HUES48 (cell line): ENCODE data around the gene ZBTB7B.
"Not testable (repeated sequence)": the region's sequence is repeated elsewhere in the genome, so short reads cannot be mapped to it uniquely, and the experiment has no call there.

Source experiments
- H3K27ac ChIP-seq: one replicate; pipeline ENCODE4 v1.7.0; 2013; ENCODE audit warnings: low read depth, low read length, inconsistent platforms
- H3K27me3 ChIP-seq: 2 replicates; pipeline ENCODE4 v1.6.1; 2013; ENCODE audit warnings: mild to moderate bottlenecking, low read length; ENCODE audit not compliant: control insufficient read depth, insufficient read depth
- H3K36me3 ChIP-seq: 2 replicates; pipeline ENCODE4 v1.6.1; 2013; ENCODE audit warnings: low read length; ENCODE audit not compliant: control insufficient read depth, insufficient read depth
- H3K4me1 ChIP-seq: 2 replicates; pipeline ENCODE4 v1.6.1; 2013; ENCODE audit warnings: mild to moderate bottlenecking, low read length; ENCODE audit not compliant: control insufficient read depth, insufficient read depth
- H3K4me3 ChIP-seq: 2 replicates; pipeline ENCODE4 v1.5.1; 2013; ENCODE audit warnings: mild to moderate bottlenecking, low read depth, low read length
- H3K9ac ChIP-seq: 2 replicates; pipeline ENCODE4 v1.6.1; 2013; ENCODE audit warnings: mild to moderate bottlenecking, low read depth, low read length, moderate library complexity
- H3K9me3 ChIP-seq: 2 replicates; pipeline ENCODE4 v1.6.1; 2013; ENCODE audit warnings: low read length; ENCODE audit not compliant: control insufficient read depth, insufficient read depth

The ZBTB7B gene

DNA sequence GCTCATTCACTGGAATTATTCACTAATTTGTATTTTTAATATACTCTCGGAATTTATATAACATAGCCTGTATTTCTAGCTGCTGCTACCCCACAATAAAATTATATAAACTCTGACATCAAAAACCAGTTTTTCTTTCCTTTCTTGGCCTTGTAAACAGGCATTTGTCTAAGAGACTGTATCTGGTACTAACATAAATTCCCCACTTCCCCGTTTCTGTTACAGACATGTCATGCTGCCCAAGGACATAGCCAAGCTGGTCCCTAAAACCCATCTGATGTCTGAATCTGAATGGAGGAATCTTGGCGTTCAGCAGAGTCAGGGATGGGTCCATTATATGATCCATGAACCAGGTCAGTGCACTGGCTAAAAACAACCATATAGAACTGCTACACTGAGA is 24.8 kb upstream of the ZBTB7B start:
- not testable (repeated sequence) for H3K27ac ChIP-seq, H3K4me3 ChIP-seq
- peaks cover 17% of the 10 kb centered on the region for H3K4me1 ChIP-seq

GRCh38 chr1:154978360-154978759 is 24.2 kb upstream of the ZBTB7B start:
- Histone ChIP-seq H3K9ac (no peak overlapping the region), H3K36me3 (peaks cover 29% of the 10 kb centered on the region), H3K9me3 (no peaks in the 10 kb centered on the region), H3K27ac (no peak overlapping the region), H3K4me3 (no peak overlapping the region), H3K27me3 (no peaks in the 10 kb centered on the region), H3K4me1 (peaks cover 13% of the 10 kb centered on the region)

More for the DNA sequence above, 24.8 kb upstream of the ZBTB7B start:
- H3K9me3 ChIP-seq, H3K27me3 ChIP-seq, H3K9ac ChIP-seq: not testable (repeated sequence)
- H3K36me3 ChIP-seq, result peaks cover 29% of the 10 kb centered on the region

DNA sequence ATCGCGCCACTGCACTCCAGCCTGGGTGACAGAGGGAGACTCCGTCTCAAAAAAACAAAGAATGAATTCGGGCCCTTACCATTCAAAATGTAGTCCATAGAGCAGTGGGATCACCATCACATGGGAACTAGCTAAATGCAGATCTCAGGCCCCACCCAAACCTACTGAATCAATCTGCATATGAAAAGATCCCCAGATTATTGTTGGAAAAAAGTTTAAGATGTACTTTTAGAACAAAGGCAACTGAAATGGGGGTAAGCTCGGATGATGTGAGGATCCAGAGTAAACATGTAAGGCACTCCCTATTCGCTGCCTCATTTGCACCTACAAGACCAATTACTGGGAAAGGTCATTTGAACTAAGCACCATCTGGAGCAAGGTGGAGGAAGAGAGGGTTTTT is 20.3 kb upstream of the ZBTB7B start:
- Histone ChIP-seq H3K9me3 (no peaks in the 10 kb centered on the region), H3K4me1 (peaks cover 5% of the 10 kb centered on the region), H3K4me3 (peak overlapping the region; percentile 61), H3K27ac (peak overlapping the region; percentile 97), H3K27me3 (no peaks in the 10 kb centered on the region), H3K36me3 (peaks cover 37% of the 10 kb centered on the region), H3K9ac (peak overlapping the region; percentile 80)

- Histone ChIP-seq H3K27ac (peak within 1 kb of the TSS; percentile 97), H3K9me3 (no peaks in the 10 kb centered on the region), H3K27me3 (no peaks in the 10 kb centered on the region), H3K9ac (peak within 1 kb of the TSS; percentile 83), H3K36me3 (peaks cover 37% of the 10 kb centered on the region), H3K4me3 (peak within 1 kb of the TSS; percentile 90), H3K4me1 (peaks cover 5% of the 10 kb centered on the region)
Measured at GRCh38 chr1:154982897-154983648, 19.5 kb upstream of the ZBTB7B start, which contains the start of gene FLAD1. Gene FLAD1 (plus strand): TSS chr1:154983344. CDS start chr1:154983695, 351 bp downstream.

DNA sequence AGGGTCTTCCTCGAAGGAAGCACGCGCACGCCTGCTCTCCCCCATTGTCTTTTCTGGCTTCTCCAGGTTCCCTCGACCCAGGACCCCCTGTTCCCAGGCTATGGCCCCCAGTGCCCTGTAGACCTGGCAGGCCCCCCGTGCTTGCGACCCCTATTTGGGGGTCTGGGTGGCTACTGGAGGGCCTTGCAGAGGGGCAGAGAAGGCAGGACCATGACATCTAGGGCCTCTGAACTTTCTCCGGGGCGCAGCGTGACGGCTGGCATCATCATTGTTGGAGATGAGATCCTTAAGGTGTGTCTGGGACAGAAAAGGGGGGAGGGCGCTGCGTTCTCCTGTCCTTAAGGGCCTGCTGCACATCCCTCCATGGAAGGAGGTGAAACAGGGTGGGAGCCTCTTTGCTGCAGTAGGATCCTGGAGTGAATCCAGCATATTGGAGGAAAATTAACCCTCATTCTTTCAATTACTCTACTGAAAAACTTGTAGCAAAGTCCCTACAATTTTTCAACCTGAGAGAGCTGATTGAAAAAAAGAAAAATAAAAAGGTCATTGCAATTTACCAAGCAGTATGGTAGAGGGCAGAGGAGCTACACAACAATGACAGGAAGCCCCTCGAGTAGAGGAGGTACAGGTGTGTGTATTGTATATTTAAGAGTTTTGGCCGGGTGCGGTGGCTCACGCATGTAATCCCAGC is 18.7 kb upstream of the ZBTB7B start:
- Histone ChIP-seq H3K27ac (peak overlapping the region; percentile 47), H3K9me3 (no peaks in the 10 kb centered on the region), H3K4me3 (peak overlapping the region; percentile 90), H3K9ac (peak overlapping the region; percentile 83), H3K4me1 (peaks cover 5% of the 10 kb centered on the region), H3K27me3 (no peaks in the 10 kb centered on the region), H3K36me3 (peaks cover 40% of the 10 kb centered on the region)

GRCh38 chr1:154986736-154987135 is 15.9 kb upstream of the ZBTB7B start:
- H3K4me1 ChIP-seq, H3K27ac ChIP-seq, H3K4me3 ChIP-seq, H3K27me3 ChIP-seq, H3K9me3 ChIP-seq, H3K9ac ChIP-seq: not testable (repeated sequence)
- H3K36me3 ChIP-seq, result peaks cover 50% of the 10 kb centered on the region

DNA sequence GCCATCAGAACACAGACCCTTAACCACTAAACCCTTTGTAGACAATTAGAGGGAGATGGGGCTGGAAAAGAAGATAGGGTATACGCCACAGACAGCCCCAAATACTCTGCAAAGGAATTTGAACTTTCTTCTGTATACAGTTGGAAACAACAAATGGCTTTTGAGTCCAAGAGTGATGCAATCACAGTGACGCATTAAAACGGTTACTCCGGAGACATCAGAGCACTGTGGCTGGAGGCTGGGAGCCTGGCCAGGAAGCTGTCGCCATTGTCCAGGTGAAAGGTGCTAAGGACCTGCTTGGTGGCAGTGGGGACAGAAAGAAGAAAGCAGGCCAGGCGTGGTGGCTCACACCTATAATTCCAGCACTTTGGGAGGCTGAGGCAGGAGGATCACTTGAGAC is 15.3 kb upstream of the ZBTB7B start:
- Histone ChIP-seq H3K27me3 (no peaks in the 10 kb centered on the region), H3K4me1 (peaks cover 4% of the 10 kb centered on the region), H3K27ac (no peak overlapping the region), H3K9me3 (no peaks in the 10 kb centered on the region), H3K9ac (no peak overlapping the region), H3K36me3 (peaks cover 50% of the 10 kb centered on the region), H3K4me3 (no peak overlapping the region)

- no peaks in the 10 kb centered on the region for H3K9me3 ChIP-seq
- no peak overlapping the region for H3K9ac ChIP-seq
- peaks cover 54% of the 10 kb centered on the region for H3K36me3 ChIP-seq
- no peaks in the 10 kb centered on the region for H3K27me3 ChIP-seq
- no peaks in the 10 kb centered on the region for H3K4me1 ChIP-seq
- no peak overlapping the region for H3K27ac ChIP-seq
- H3K4me3 ChIP-seq, result no peak overlapping the region
Measured at GRCh38 chr1:154988058-154988954, 14.3 kb upstream of the ZBTB7B start.

DNA sequence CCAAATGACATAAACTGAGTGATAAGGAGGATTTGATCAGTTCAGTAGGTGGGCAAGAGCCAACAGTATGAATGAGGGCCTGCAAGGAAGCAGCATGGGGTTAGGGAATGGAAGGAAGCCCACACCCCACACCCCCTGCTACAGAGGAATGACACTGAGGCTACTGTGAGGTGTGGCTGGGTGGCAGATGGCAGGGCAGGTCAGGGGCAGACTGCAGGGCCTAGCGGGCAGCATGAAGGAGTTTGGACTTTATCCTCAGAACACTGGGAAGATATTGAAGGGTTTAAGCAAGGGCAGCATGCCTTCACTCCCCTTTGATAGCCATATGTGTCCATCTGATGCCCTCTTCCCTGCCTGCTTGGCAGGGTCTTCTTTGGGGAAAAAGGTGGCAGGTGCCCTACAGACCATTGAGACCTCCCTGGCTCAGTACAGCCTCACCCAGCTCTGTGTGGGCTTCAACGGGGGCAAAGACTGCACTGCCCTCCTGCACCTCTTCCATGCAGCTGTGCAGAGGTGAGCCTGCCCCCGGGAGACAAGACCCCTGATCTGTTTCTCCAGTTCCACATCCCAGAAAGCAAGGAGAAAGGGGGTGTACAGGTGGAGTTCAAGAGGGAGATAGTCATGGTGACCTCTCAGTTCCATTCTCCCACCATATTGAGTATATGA is 13.3 kb upstream of the ZBTB7B start:
- Histone ChIP-seq H3K27ac (no peak overlapping the region), H3K36me3 (peaks cover 56% of the 10 kb centered on the region), H3K9ac (no peak overlapping the region)

DNA sequence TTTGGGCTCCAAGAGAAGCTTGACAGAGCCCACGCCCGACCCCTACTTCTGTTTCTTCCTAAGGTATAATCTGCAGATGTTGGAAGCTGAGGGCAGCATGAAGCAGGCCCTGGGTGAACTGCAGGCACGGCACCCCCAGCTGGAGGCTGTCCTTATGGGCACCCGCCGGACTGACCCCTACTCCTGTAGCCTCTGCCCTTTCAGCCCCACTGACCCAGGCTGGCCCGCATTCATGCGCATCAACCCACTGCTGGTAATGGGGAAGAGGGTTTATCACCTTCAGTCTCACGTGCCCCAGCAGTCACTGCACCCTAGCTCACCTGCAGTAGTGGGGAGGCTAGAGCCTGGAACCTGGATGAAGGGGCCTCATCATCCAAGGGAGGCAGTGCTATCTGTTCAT is 12.3 kb upstream of the ZBTB7B start:
- Histone ChIP-seq H3K4me1 (no peaks in the 10 kb centered on the region), H3K9me3 (no peaks in the 10 kb centered on the region), H3K36me3 (peaks cover 56% of the 10 kb centered on the region), H3K9ac (no peak overlapping the region), H3K4me3 (no peak overlapping the region), H3K27me3 (no peaks in the 10 kb centered on the region), H3K27ac (no peak overlapping the region)

More for the DNA sequence above, 13.3 kb upstream of the ZBTB7B start:
- H3K27me3 ChIP-seq, result no peaks in the 10 kb centered on the region
- H3K4me1 ChIP-seq, result no peaks in the 10 kb centered on the region
- no peak overlapping the region for H3K4me3 ChIP-seq
- H3K9me3 ChIP-seq, result no peaks in the 10 kb centered on the region
